ENCODE measurements around the gene MLLT1.

Gene MLLT1

DNA sequence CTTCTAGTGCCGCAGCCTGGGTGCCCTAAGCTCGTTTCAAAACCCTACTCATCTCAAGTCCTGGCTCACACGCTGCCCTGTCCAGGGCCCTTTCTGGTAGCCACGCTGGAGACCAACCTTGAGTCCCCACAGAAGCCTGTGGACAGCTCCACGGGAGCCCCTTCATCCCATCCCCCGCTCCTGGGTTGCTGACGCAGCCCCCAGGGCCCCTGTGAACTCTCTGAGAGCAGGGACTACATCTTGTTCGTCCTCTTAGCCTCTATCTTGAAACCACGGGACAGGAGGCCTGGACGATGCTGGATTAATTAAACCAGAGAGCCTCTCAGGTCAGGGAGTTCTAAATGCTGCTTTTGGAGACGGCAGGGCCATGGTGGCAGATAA is 7.4 kb downstream of the MLLT1 start:
- no peak for DNase-seq (ENCODE audit: low read depth, low spot score)
- TF ChIP-seq POLR2AphosphoS5 (IDR thresholded peaks at IDR 0.05; ENCODE audit: borderline replicate concordance, low read depth, low read length) (no peak), FOXP2 (optimal IDR thresholded peaks at IDR 0.05; ENCODE audit: control extremely low read depth, extremely low read length, insufficient read depth) (no peak), EZH2 (IDR thresholded peaks at IDR 0.05) (no peak)
- no peak overlapping the region for H3K27ac ChIP-seq

GRCh38 chr19:6271721-6272410 is 7.9 kb downstream of the MLLT1 start:
- H3K4me3 ChIP-seq, result no peak overlapping the region
- no peak for TF ChIP-seq POLR2AphosphoS5 (IDR thresholded peaks at IDR 0.05; ENCODE audit: borderline replicate concordance, low read depth, low read length)
- TF ChIP-seq EZH2 (IDR thresholded peaks at IDR 0.05), result no peak
- no peak for TF ChIP-seq FOXP2 (optimal IDR thresholded peaks at IDR 0.05; ENCODE audit: control extremely low read depth, extremely low read length, insufficient read depth)
- DNase-seq (ENCODE audit: low read depth, low spot score), result no peak
- H3K9me3 ChIP-seq (ENCODE audit: low read depth, low read length), result no peaks in the 10 kb centered on the region
- H3K9ac ChIP-seq (ENCODE audit: insufficient read length), result no peak overlapping the region
- peaks cover 29% of the 10 kb centered on the region; the same call in 1 of the 2 replicates for H3K36me3 ChIP-seq (ENCODE audit: insufficient read depth, low read length)
- no peak overlapping the region for H3K27ac ChIP-seq

More for the DNA sequence above, 7.4 kb downstream of the MLLT1 start:
- Histone ChIP-seq H3K9ac (ENCODE audit: insufficient read length) (no peak overlapping the region), H3K4me3 (no peak overlapping the region), H3K9me3 (ENCODE audit: low read depth, low read length) (no peaks in the 10 kb centered on the region), H3K36me3 (ENCODE audit: insufficient read depth, low read length) (peaks cover 32% of the 10 kb centered on the region; the same call in 1 of the 2 replicates)

DNA sequence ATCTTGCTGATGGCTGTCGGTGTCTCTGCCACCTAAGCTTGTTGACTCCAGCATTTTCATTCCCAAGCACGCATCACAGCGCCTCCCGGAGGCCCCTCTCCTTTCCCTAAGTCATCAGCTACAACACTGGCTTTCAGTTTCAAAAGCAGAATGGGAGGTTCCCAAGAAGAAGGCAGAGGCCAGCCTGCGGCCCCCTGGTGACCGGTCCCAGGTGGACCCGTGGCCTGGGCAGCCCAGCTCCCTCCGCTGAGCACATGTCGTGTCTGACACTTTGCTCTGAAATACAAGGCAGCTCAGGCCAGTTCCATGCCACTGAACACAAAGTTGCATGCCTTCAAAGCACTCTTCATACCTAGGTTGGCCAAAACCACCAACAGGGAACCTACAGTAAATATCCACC is 8.5 kb downstream of the MLLT1 start:
- TF ChIP-seq FOXP2 (optimal IDR thresholded peaks at IDR 0.05; ENCODE audit: control extremely low read depth, extremely low read length, insufficient read depth) (no peak), POLR2AphosphoS5 (IDR thresholded peaks at IDR 0.05; ENCODE audit: borderline replicate concordance, low read depth, low read length) (no peak)
- DNase-seq (ENCODE audit: low read depth, low spot score), result no peak
- Histone ChIP-seq H3K27ac (no peak overlapping the region), H3K9ac (ENCODE audit: insufficient read length) (no peak overlapping the region), H3K36me3 (ENCODE audit: insufficient read depth, low read length) (peaks cover 31% of the 10 kb centered on the region; the same call in 1 of the 2 replicates), H3K9me3 (ENCODE audit: low read depth, low read length) (no peaks in the 10 kb centered on the region), H3K4me3 (no peak overlapping the region)

DNA sequence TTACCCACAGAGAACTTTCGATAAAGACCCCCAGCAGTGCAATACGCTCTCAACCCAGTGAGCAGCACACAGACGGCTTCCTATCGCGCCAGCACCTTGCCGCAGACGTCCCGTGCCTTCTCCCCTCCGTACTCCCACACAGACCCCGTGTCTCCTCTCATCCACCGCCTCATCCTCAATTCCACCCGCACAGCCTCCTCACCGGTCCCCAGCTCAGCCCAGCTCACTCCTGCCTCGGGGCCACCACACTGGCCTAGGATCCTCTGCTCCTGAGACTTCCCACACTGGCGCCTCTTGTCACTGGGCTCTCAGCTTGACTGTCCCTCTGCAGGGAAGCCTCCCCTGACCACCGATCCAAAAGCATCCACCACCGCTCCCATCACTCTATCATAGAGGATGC is 9.0 kb downstream of the MLLT1 start:
- Histone ChIP-seq H3K36me3 (ENCODE audit: insufficient read depth, low read length) (peaks cover 31% of the 10 kb centered on the region; the same call in 1 of the 2 replicates), H3K9me3 (ENCODE audit: low read depth, low read length) (no peaks in the 10 kb centered on the region), H3K9ac (ENCODE audit: insufficient read length) (no peak overlapping the region), H3K27ac (no peak overlapping the region), H3K4me3 (no peak overlapping the region)
- TF ChIP-seq FOXP2 (optimal IDR thresholded peaks at IDR 0.05; ENCODE audit: control extremely low read depth, extremely low read length, insufficient read depth), result no peak
- no peak for TF ChIP-seq EZH2 (IDR thresholded peaks at IDR 0.05)
- no peak for TF ChIP-seq POLR2AphosphoS5 (IDR thresholded peaks at IDR 0.05; ENCODE audit: borderline replicate concordance, low read depth, low read length)
- no peak for DNase-seq (ENCODE audit: low read depth, low spot score)

GRCh38 chr19:6270076-6270745 is 9.6 kb downstream of the MLLT1 start:
- Histone ChIP-seq H3K36me3 (ENCODE audit: insufficient read depth, low read length) (peaks cover 31% of the 10 kb centered on the region; the same call in 1 of the 2 replicates), H3K9ac (ENCODE audit: insufficient read length) (no peak overlapping the region), H3K27ac (no peak overlapping the region), H3K9me3 (ENCODE audit: low read depth, low read length) (no peaks in the 10 kb centered on the region), H3K4me3 (no peak overlapping the region)
- no peak for DNase-seq (ENCODE audit: low read depth, low spot score)
- TF ChIP-seq EZH2 (IDR thresholded peaks at IDR 0.05) (no peak), FOXP2 (optimal IDR thresholded peaks at IDR 0.05; ENCODE audit: control extremely low read depth, extremely low read length, insufficient read depth) (no peak), POLR2AphosphoS5 (IDR thresholded peaks at IDR 0.05; ENCODE audit: borderline replicate concordance, low read depth, low read length) (no peak)

GRCh38 chr19:6269101-6269886 is 10.5 kb downstream of the MLLT1 start:
- Histone ChIP-seq H3K9me3 (ENCODE audit: low read depth, low read length) (no peaks in the 10 kb centered on the region), H3K4me3 (no peak overlapping the region), H3K9ac (ENCODE audit: insufficient read length) (no peak overlapping the region), H3K36me3 (ENCODE audit: insufficient read depth, low read length) (peaks cover 34% of the 10 kb centered on the region), H3K27ac (no peak overlapping the region)
- DNase-seq (ENCODE audit: low read depth, low spot score), result no peak
- TF ChIP-seq FOXP2 (optimal IDR thresholded peaks at IDR 0.05; ENCODE audit: control extremely low read depth, extremely low read length, insufficient read depth), result no peak
- TF ChIP-seq POLR2AphosphoS5 (IDR thresholded peaks at IDR 0.05; ENCODE audit: borderline replicate concordance, low read depth, low read length), result no peak
- TF ChIP-seq EZH2 (IDR thresholded peaks at IDR 0.05), result no peak

- H3K36me3 ChIP-seq (ENCODE audit: insufficient read depth, low read length), result peaks cover 39% of the 10 kb centered on the region
- H3K9me3 ChIP-seq (ENCODE audit: low read depth, low read length), result no peaks in the 10 kb centered on the region
- TF ChIP-seq POLR2AphosphoS5 (IDR thresholded peaks at IDR 0.05; ENCODE audit: borderline replicate concordance, low read depth, low read length) (no peak), EZH2 (IDR thresholded peaks at IDR 0.05) (no peak), FOXP2 (optimal IDR thresholded peaks at IDR 0.05; ENCODE audit: control extremely low read depth, extremely low read length, insufficient read depth) (no peak)
- no peak overlapping the region for H3K9ac ChIP-seq (ENCODE audit: insufficient read length)
- no peak overlapping the region for H3K4me3 ChIP-seq
- no peak for DNase-seq (ENCODE audit: low read depth, low spot score)
- H3K27ac ChIP-seq, result no peak overlapping the region
These were observed 11.4 kb downstream of the MLLT1 start for GRCh38 chr19:6268382-6268771.

Data from SK-N-MC (cell line).